WTC11 (cell line): ENCODE data around the gene LENEP. TPM values are rescaled to one million over a fixed set of nuclear protein-coding genes. Genes with fewer than 3 reads are reported as not detected.

Source experiments
- ATAC-seq: fragments of 200-7000 bp; cut with Tn5 transposase; 2 replicates; pipeline ENCODE4 v1.10.0; 2021; ENCODE audit warnings: mild to moderate bottlenecking, moderate library complexity
- CTCF ChIA-PET: fragments of 300-600 bp; sonication (Branson Sonifier 250); formaldehyde crosslinking; loops from one replicate; lab custom pipeline; 2021; ENCODE audit warnings: antibody characterized with exemption; lab: Charles Lee
- POLR2A ChIA-PET: fragments of 350-600 bp; sonication (Branson Sonifier 250); formaldehyde crosslinking; loops from one replicate; lab custom pipeline; 2021; ENCODE audit warnings: antibody characterized with exemption; lab: Charles Lee
- DNase-seq: peaks from one replicate; pipeline ENCODE4 v3.0.0; 2021; ENCODE audit warnings: low spot score
- H3K27ac Mint-ChIP-seq: 2 replicates; pipeline ENCODE4 v1.8.0; 2021; ENCODE audit warnings: mixed read lengths
- H3K27me3 Mint-ChIP-seq: 2 replicates; pipeline ENCODE4 v1.8.0; 2021; ENCODE audit warnings: low read depth, mild to moderate bottlenecking, moderate library complexity, mixed read lengths
- H3K36me3 Mint-ChIP-seq: 2 replicates; pipeline ENCODE4 v1.8.0; 2021; ENCODE audit warnings: mixed read lengths
- H3K4me1 Mint-ChIP-seq: 2 replicates; pipeline ENCODE4 v1.8.0; 2022; ENCODE audit warnings: mixed read lengths
- H3K4me3 Mint-ChIP-seq: 2 replicates; pipeline ENCODE4 v1.8.0; 2021; ENCODE audit warnings: mild to moderate bottlenecking, moderate library complexity, mixed read lengths
- H3K9me3 Mint-ChIP-seq: 2 replicates; pipeline ENCODE4 v1.8.0; 2021; ENCODE audit warnings: mixed read lengths
- AR ChIP-seq: fragments of 250-450 bp; sonication (Bioruptor Pico); IDR thresholded peaks from 2 replicates; pipeline ENCODE4 v1.9.0; 2021; ENCODE audit warnings: mild to moderate bottlenecking
- ATF1 ChIP-seq: sonication (generic); formaldehyde crosslinking; IDR thresholded peaks from 2 replicates; pipeline ENCODE4 v1.8.1; 2023; ENCODE audit warnings: mild to moderate bottlenecking, moderate library complexity, missing genetic modification reagents
- ATF3 ChIP-seq: sonication (generic); formaldehyde crosslinking; conservative IDR thresholded peaks from 2 replicates; pipeline ENCODE4 v1.8.1; 2022; ENCODE audit warnings: mild to moderate bottlenecking, missing genetic modification reagents
- ATF6 ChIP-seq: sonication (generic); formaldehyde crosslinking; IDR thresholded peaks from 2 replicates; pipeline ENCODE4 v1.8.1; 2023; ENCODE audit warnings: mild to moderate bottlenecking, missing genetic modification reagents
- CREM ChIP-seq: sonication (generic); formaldehyde crosslinking; IDR thresholded peaks from 2 replicates; pipeline ENCODE4 v1.8.1; 2022; ENCODE audit warnings: mild to moderate bottlenecking, missing genetic modification reagents, moderate library complexity
- ERG ChIP-seq: fragments of 250-450 bp; sonication (Bioruptor Pico); IDR thresholded peaks from 2 replicates; pipeline ENCODE4 v1.8.0; 2021; ENCODE audit warnings: mild to moderate bottlenecking
- FOXP1 ChIP-seq: sonication (generic); formaldehyde crosslinking; IDR thresholded peaks from 2 replicates; pipeline ENCODE4 v1.8.0; 2022; ENCODE audit warnings: missing genetic modification reagents, mild to moderate bottlenecking, moderate library complexity, borderline replicate concordance
- MXD4 ChIP-seq: fragments of 250-450 bp; sonication (Bioruptor Pico); IDR thresholded peaks from 2 replicates; pipeline ENCODE4 v1.8.0; 2021; ENCODE audit warnings: mild to moderate bottlenecking, moderate library complexity, borderline replicate concordance
- NFATC4 ChIP-seq: fragments of 250-450 bp; sonication (Bioruptor Pico); IDR thresholded peaks from 2 replicates; pipeline ENCODE4 v1.9.0; 2021; ENCODE audit warnings: mild to moderate bottlenecking
- NFYB ChIP-seq: sonication (generic); formaldehyde crosslinking; conservative IDR thresholded peaks from 2 replicates; pipeline ENCODE4 v1.8.0; 2022; ENCODE audit warnings: low read depth, missing genetic modification reagents
- TCF7 ChIP-seq: sonication (generic); formaldehyde crosslinking; IDR thresholded peaks from 2 replicates; pipeline ENCODE4 v1.8.0; 2022; ENCODE audit warnings: mild to moderate bottlenecking, low read depth, missing genetic modification reagents, moderate library complexity
- TEAD4 ChIP-seq: sonication (generic); formaldehyde crosslinking; IDR thresholded peaks from 2 replicates; pipeline ENCODE4 v1.8.0; 2022; ENCODE audit warnings: mild to moderate bottlenecking, missing genetic modification reagents
- USF1 ChIP-seq: sonication (generic); formaldehyde crosslinking; IDR thresholded peaks from 2 replicates; pipeline ENCODE4 v1.8.0; 2022; ENCODE audit warnings: mild to moderate bottlenecking, missing genetic modification reagents
- ZNF121 ChIP-seq: sonication (generic); formaldehyde crosslinking; IDR thresholded peaks from 2 replicates; pipeline ENCODE4 v1.8.0; 2023; ENCODE audit warnings: missing genetic modification reagents
- ZNF232 ChIP-seq: sonication (generic); formaldehyde crosslinking; IDR thresholded peaks from 2 replicates; pipeline ENCODE4 v1.8.0; 2022; ENCODE audit warnings: mild to moderate bottlenecking, missing genetic modification reagents
- ZNF396 ChIP-seq: fragments of 250-450 bp; sonication (Bioruptor Pico); IDR thresholded peaks from 2 replicates; pipeline ENCODE4 v1.8.0; 2021; ENCODE audit warnings: mild to moderate bottlenecking, moderate library complexity, borderline replicate concordance
- total RNA-seq: library from RNA; stranded (reverse); gene quantifications from 3 replicates; pipeline ENCODE4 v1.2.3, GENCODE V29; 2021
- TF ChIP-seq, protein P1 (sequence below): sonication (generic); formaldehyde crosslinking; IDR thresholded peaks from 2 replicates; pipeline ENCODE4 v1.8.1; 2023; ENCODE audit warnings: mild to moderate bottlenecking, moderate library complexity, missing genetic modification reagents
- TF ChIP-seq, protein P2 (sequence below): sonication (generic); formaldehyde crosslinking; IDR thresholded peaks from 2 replicates; pipeline ENCODE4 v1.8.0; 2022; ENCODE audit warnings: mild to moderate bottlenecking, missing genetic modification reagents
- TF ChIP-seq, protein P3 (sequence below): fragments of 250-450 bp; sonication (Bioruptor Pico); IDR thresholded peaks from 2 replicates; pipeline ENCODE4 v2.1.2; 2022; ENCODE audit warnings: mild to moderate bottlenecking, moderate library complexity

The LENEP gene
- total RNA-seq, 1 experiment from 2014 or later, result 1.2 TPM

DNA sequence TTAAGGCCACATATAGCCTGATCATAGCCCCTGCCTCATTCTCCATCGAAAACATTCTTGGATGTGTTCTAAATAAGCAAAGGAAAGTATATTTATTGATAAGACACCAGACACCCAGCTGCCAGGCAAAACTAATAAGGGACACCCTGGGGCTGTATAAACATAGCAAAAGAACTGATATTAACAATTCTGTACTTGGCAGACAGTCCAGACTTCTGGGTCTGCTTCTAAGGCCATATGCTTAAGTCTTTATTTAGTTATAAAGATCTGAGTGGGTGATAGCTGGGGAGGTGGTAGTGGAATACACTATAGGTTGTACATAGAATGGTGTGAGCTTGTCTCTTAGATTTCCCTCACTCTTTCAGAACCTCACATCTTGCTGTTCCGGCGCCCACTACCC, 15.0 kb upstream of the LENEP start:
- Mint-ChIP-seq H3K27me3 (no peaks in the 10 kb centered on the region), H3K4me3 (no peak overlapping the region), H3K36me3 (peaks cover 34% of the 10 kb centered on the region), H3K9me3 (no peaks in the 10 kb centered on the region), H3K27ac (no peak overlapping the region), H3K4me1 (peaks cover 2% of the 10 kb centered on the region; the same call in 1 of the 2 replicates)
- ChIA-PET POLR2A (no interaction called here), CTCF (interaction anchor here (4.3 kb wide), 1 partner anchor 21 kb away, joined by 14 read pairs; no protein-coding TSS in a partner anchor)
- no peak for DNase-seq
- no peak for TF ChIP-seq FOXP1 (CRISPR knock-in tag)
- TF ChIP-seq, protein P1, sequence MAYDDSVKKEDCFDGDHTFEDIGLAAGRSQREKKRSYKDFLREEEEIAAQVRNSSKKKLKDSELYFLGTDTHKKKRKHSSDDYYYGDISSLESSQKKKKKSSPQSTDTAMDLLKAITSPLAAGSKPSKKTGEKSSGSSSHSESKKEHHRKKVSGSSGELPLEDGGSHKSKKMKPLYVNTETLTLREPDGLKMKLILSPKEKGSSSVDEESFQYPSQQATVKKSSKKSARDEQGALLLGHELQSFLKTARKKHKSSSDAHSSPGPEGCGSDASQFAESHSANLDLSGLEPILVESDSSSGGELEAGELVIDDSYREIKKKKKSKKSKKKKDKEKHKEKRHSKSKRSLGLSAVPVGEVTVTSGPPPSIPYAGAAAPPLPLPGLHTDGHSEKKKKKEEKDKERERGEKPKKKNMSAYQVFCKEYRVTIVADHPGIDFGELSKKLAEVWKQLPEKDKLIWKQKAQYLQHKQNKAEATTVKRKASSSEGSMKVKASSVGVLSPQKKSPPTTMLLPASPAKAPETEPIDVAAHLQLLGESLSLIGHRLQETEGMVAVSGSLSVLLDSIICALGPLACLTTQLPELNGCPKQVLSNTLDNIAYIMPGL, result no peak
- TF ChIP-seq, protein P2, sequence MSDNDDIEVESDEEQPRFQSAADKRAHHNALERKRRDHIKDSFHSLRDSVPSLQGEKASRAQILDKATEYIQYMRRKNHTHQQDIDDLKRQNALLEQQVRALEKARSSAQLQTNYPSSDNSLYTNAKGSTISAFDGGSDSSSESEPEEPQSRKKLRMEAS (CRISPR knock-in tag), result no peak
- no peak for TF ChIP-seq ATF1 (CRISPR knock-in tag)
- no peak for TF ChIP-seq ATF6 (CRISPR knock-in tag)
- no peak for TF ChIP-seq NFATC4 (CRISPR knock-in tag)
- no peak for TF ChIP-seq USF1 (CRISPR knock-in tag)
- no peak for TF ChIP-seq MXD4 (CRISPR knock-in tag)
- TF ChIP-seq CREM (CRISPR knock-in tag), result no peak
- no peak for ATAC-seq

DNA sequence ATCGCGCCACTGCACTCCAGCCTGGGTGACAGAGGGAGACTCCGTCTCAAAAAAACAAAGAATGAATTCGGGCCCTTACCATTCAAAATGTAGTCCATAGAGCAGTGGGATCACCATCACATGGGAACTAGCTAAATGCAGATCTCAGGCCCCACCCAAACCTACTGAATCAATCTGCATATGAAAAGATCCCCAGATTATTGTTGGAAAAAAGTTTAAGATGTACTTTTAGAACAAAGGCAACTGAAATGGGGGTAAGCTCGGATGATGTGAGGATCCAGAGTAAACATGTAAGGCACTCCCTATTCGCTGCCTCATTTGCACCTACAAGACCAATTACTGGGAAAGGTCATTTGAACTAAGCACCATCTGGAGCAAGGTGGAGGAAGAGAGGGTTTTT, 11.0 kb upstream of the LENEP start:
- Mint-ChIP-seq H3K36me3 (peaks cover 38% of the 10 kb centered on the region), H3K4me3 (no peak overlapping the region), H3K4me1 (peaks cover 10% of the 10 kb centered on the region), H3K27me3 (no peaks in the 10 kb centered on the region), H3K27ac (no peak overlapping the region), H3K9me3 (no peaks in the 10 kb centered on the region)
- ATAC-seq (peak; percentile 4; the same call in 1 of the 2 replicates), DNase-seq (no peak)
- POLR2A ChIA-PET, result interaction anchor here (1.4 to 3.7 kb wide), 6 partner anchors 11 to 46 kb away, joined by 3 to 123 read pairs (median 10); partner anchors contain the start of genes PMVK, PYGO2, SHC1 and ZBTB7B
- CTCF ChIA-PET, result interaction anchor here (0.7 to 5.8 kb wide), 10 partner anchors 9 to 104 kb away, joined by 3 to 50 read pairs (median 8); partner anchors contain the start of genes ADAM15, CKS1B, LENEP and PYGO2
- 0 out of 2 replicates have a peak, but pooled peaks have one; percentile 21 for TF ChIP-seq ERG (CRISPR knock-in tag)
- TF ChIP-seq ZNF232 (CRISPR knock-in tag), result no peak
- TF ChIP-seq NFYB (CRISPR knock-in tag), result no peak

GRCh38 chr1:154982897-154983648, 10.3 kb upstream of the LENEP start, which contains the start of gene FLAD1:
Gene FLAD1 (plus strand): TSS chr1:154983344. CDS start chr1:154983695, 351 bp downstream.
- no peaks in the 10 kb centered on the region for H3K27me3 Mint-ChIP-seq
- no peaks in the 10 kb centered on the region for H3K9me3 Mint-ChIP-seq
- peak; percentile 99 for ATAC-seq
- H3K4me1 Mint-ChIP-seq, result peaks cover 10% of the 10 kb centered on the region
- H3K4me3 Mint-ChIP-seq, result no peak within 1 kb of the TSS
- ChIA-PET POLR2A (interaction anchor here (1.0 to 3.7 kb wide), 10 partner anchors 10 to 47 kb away, joined by 3 to 123 read pairs (median 8); partner anchors contain the start of genes LENEP, PBXIP1, PMVK and PYGO2), CTCF (interaction anchor here (0.5 to 5.8 kb wide), 19 partner anchors 10 to 184 kb away, joined by 3 to 50 read pairs (median 5); partner anchors contain the start of genes ADAM15, CKS1B, LENEP and PBXIP1)
- H3K27ac Mint-ChIP-seq, result peak within 1 kb of the TSS; percentile 70; the same call in 1 of the 2 replicates
- peak; percentile 98 for DNase-seq
- H3K36me3 Mint-ChIP-seq, result peaks cover 39% of the 10 kb centered on the region
- TF ChIP-seq TCF7 (CRISPR knock-in tag) (no peak), ZNF121 (CRISPR knock-in tag) (no peak), AR (CRISPR knock-in tag) (peak; percentile 71; the same call in 1 of the 2 replicates), ZNF396 (CRISPR knock-in tag) (no peak), MXD4 (CRISPR knock-in tag) (no peak), TEAD4 (no peak), ATF3 (no peak)
- TF ChIP-seq, protein P3, sequence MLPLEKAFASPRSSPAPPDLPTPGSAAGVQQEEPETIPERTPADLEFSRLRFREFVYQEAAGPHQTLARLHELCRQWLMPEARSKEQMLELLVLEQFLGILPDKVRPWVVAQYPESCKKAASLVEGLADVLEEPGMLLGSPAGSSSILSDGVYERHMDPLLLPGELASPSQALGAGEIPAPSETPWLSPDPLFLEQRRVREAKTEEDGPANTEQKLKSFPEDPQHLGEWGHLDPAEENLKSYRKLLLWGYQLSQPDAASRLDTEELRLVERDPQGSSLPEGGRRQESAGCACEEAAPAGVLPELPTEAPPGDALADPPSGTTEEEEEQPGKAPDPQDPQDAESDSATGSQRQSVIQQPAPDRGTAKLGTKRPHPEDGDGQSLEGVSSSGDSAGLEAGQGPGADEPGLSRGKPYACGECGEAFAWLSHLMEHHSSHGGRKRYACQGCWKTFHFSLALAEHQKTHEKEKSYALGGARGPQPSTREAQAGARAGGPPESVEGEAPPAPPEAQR, result no peak
